ENCODE data around the gene PARVA.

DNA sequence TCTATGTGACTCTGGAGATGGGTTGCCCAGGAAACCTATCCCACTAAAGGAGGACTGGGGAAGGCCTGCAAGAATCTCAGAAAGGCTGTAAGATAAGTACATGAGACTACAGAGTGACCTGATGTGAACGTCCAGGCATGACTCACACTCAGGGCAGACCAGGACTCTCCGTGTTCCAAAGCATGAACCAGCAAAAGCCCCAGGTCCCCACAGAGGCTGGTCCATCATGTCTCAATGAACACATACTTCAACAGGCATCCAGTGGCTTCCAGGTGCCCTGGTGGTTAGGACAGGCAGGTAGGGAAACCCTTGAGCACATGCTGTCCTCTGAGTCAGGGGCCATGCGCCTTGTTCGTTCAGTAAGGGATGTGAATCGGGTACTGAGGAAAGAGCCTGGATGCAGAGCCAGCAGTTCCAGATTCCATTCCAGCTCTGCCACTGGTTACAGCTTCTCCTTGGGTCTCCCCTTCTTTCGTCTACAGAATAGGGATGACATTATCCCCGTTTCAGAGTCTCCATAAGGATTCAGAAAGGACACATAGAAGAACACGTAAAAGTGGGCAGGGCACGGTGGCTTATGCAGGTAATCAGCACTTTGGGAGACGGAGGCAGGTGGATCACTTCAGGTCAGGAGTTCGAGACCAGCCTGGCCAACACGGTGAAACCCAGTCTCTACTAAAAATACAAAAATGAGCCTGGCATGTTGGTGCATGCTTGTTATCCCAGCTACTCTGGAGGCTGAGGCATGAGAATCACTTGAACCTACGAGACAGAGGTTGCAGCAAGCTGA, 167.8 kb downstream of the PARVA start:
- TF ChIP-seq, protein P1, sequence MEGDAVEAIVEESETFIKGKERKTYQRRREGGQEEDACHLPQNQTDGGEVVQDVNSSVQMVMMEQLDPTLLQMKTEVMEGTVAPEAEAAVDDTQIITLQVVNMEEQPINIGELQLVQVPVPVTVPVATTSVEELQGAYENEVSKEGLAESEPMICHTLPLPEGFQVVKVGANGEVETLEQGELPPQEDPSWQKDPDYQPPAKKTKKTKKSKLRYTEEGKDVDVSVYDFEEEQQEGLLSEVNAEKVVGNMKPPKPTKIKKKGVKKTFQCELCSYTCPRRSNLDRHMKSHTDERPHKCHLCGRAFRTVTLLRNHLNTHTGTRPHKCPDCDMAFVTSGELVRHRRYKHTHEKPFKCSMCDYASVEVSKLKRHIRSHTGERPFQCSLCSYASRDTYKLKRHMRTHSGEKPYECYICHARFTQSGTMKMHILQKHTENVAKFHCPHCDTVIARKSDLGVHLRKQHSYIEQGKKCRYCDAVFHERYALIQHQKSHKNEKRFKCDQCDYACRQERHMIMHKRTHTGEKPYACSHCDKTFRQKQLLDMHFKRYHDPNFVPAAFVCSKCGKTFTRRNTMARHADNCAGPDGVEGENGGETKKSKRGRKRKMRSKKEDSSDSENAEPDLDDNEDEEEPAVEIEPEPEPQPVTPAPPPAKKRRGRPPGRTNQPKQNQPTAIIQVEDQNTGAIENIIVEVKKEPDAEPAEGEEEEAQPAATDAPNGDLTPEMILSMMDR (IDR thresholded peaks at IDR 0.05), result no peak
- TF ChIP-seq POLR2A (IDR thresholded peaks at IDR 0.05), result no peak

Measured in gastroesophageal sphincter (tissue), 3 donors.